HepG2 (cell line): ENCODE measurements around the gene ACADVL. TPM values are rescaled to one million over a fixed set of nuclear protein-coding genes. Genes with fewer than 3 reads are reported as not detected.

Experiments used
- ATAC-seq: fragments of 200-7000 bp; cut with Tn5 transposase; 3 replicates; pipeline ENCODE4 v1.9.1; 2020; ENCODE audit warnings: mild to moderate bottlenecking, moderate library complexity
- BruUV-seq: library from RNA; stranded (reverse); fragments of 400-500 nt; replicated peaks from 2 replicates; lab custom pipeline; 2021; lab: Mats Ljungman, UMichigan
- CTCF ChIA-PET: fragments of 300-600 bp; formaldehyde crosslinking; extraction: SDS; loops from one replicate; lab custom pipeline; 2021; ENCODE audit warnings: low total read pairs, inconsistent platforms, low intra/inter-chr PET ratio; lab: Yijun Ruan, JAX
- POLR2A ChIA-PET: fragments of 350-600 bp; sonication (Branson Sonifier 250); formaldehyde crosslinking; loops from one replicate; lab custom pipeline; 2020; ENCODE audit warnings: antibody characterized with exemption, inconsistent platforms; lab: Yijun Ruan, JAX
- DNase-seq: peaks from one replicate; pipeline ENCODE4 v3.0.0-alpha.2; 2015; ENCODE audit warnings: low spot score
- FAIRE-seq: peaks from 3 replicates; lab custom pipeline; 2011; peaks lifted over from hg19 to GRCh38; lab: Jason Lieb, UNC
- H2AFZ ChIP-seq: one replicate; pipeline ENCODE4 v1.6.1; 2011; ENCODE audit warnings: low read length, inconsistent platforms
- H3K27ac ChIP-seq: fragments of 300-600 bp; 3 replicates; pipeline ENCODE4 v1.8.0; 2011; ENCODE audit warnings: mixed run types, mild to moderate bottlenecking, mixed read lengths, low read length, inconsistent platforms; ENCODE audit not compliant: insufficient read depth; ENCODE audit errors: extremely low read length
- H3K27me3 ChIP-seq, 2 experiments: fragments of 200-600 bp in 1 of 2; 2 replicates in 1 of 2; 3 replicates in 1 of 2; pipeline versions ENCODE4 v1.6.0 to v1.8.0; 2011; ENCODE audit warnings: low read length in 2 of 2, mild to moderate bottlenecking in 2 of 2, moderate library complexity in 2 of 2, inconsistent platforms in 1 of 2; ENCODE audit not compliant: insufficient read depth in 2 of 2, control insufficient read depth in 1 of 2
- H3K36me3 ChIP-seq, 2 experiments: fragments of 200-600 bp in 1 of 2; replicated peaks in 1 of 2; 2 replicates in 1 of 2; 3 replicates in 1 of 2; pipeline versions ENCODE4 v1.5.1 to v1.8.0; 2011; ENCODE audit warnings: low read length in 2 of 2, inconsistent platforms in 1 of 2; ENCODE audit not compliant: insufficient read depth in 2 of 2, control insufficient read depth in 1 of 2
- H3K4me1 ChIP-seq: 2 replicates; pipeline ENCODE4 v1.5.1; 2012; ENCODE audit warnings: low read length, inconsistent platforms; ENCODE audit not compliant: insufficient read depth
- H3K4me2 ChIP-seq: 2 replicates; pipeline ENCODE4 v1.6.0; 2011; ENCODE audit warnings: low read depth, low read length, inconsistent platforms
- H3K4me3 ChIP-seq, 3 experiments: fragments of 200-600 bp in 1 of 3; sonication (generic), shearing (Covaris generic) in 1 of 3; replicated peaks in 1 of 3; 2 replicates each; pipeline ENCODE4 v1.5.1; 2011 to 2016; ENCODE audit warnings: low read length in 3 of 3, inconsistent platforms in 2 of 3, low read depth in 2 of 3, mild to moderate bottlenecking in 2 of 3, control low read depth in 1 of 3, mixed read lengths in 1 of 3; ENCODE audit not compliant: insufficient read depth in 1 of 3
- H3K79me2 ChIP-seq: one replicate; pipeline ENCODE4 v1.6.1; 2011; ENCODE audit warnings: low read length, inconsistent platforms; ENCODE audit not compliant: insufficient read depth
- H3K9ac ChIP-seq: 2 replicates; pipeline ENCODE4 v1.6.0; 2011; ENCODE audit warnings: mild to moderate bottlenecking, low read depth, low read length, inconsistent platforms; ENCODE audit not compliant: insufficient read depth
- H3K9me3 ChIP-seq: 2 replicates; pipeline ENCODE4 v1.5.1; 2012; ENCODE audit warnings: mild to moderate bottlenecking, low read length
- H4K20me1 ChIP-seq: 2 replicates; pipeline ENCODE4 v1.6.0; 2011; ENCODE audit warnings: inconsistent platforms, mild to moderate bottlenecking, low read length, moderate library complexity; ENCODE audit not compliant: insufficient read depth
- ATF7 ChIP-seq, 2 experiments: fragments of 450-650 bp in 1 of 2; sonication (generic) in 1 of 2; formaldehyde crosslinking in 1 of 2; IDR thresholded peaks; 2 replicates each; pipeline versions ENCODE4 v1.4.0 to v1.6.1; 2016 to 2020; ENCODE audit warnings: antibody characterized with exemption in 1 of 2, mild to moderate bottlenecking in 1 of 2, missing genetic modification reagents in 1 of 2
- ESRRA ChIP-seq: sonication (generic); formaldehyde crosslinking; IDR thresholded peaks from 2 replicates; pipeline ENCODE4 v1.5.1; 2020; ENCODE audit warnings: mild to moderate bottlenecking, low read depth, missing genetic modification reagents
- FOXA1 ChIP-seq, 2 experiments: fragments of 450-650 bp in 1 of 2; sonication (generic) in 1 of 2; formaldehyde crosslinking in 1 of 2; IDR thresholded peaks; 2 replicates each; pipeline versions ENCODE4 v1.4.0 to v1.6.1; 2016 to 2020; ENCODE audit warnings: missing genetic modification reagents in 1 of 2
- GTF2F1 ChIP-seq: fragments of 150-350 bp; IDR thresholded peaks from 2 replicates; pipeline ENCODE4 v1.6.1; 2014; ENCODE audit warnings: low read length
- HNRNPL ChIP-seq: fragments of 200-400 bp; formaldehyde crosslinking; IDR thresholded peaks from 2 replicates; pipeline ENCODE4 v1.6.1; 2017; ENCODE audit warnings: mild to moderate bottlenecking, low read depth, low read length
- KDM5A ChIP-seq: fragments of 200-600 bp; sonication (generic); IDR thresholded peaks from 2 replicates; pipeline ENCODE4 v1.7.0; 2018; ENCODE audit warnings: antibody characterized with exemption, mild to moderate bottlenecking, low read length, borderline replicate concordance
- KLF16 ChIP-seq, 2 experiments: sonication (generic) in 1 of 2; formaldehyde crosslinking in 1 of 2; IDR thresholded peaks; 2 replicates each; pipeline versions ENCODE4 v1.6.1 to v1.8.0; 2016 to 2023; ENCODE audit warnings: missing genetic modification reagents in 2 of 2, missing compliant biosample characterization in 1 of 2
- MAF1 ChIP-seq: sonication (generic); formaldehyde crosslinking; IDR thresholded peaks from 2 replicates; pipeline ENCODE4 v1.5.0; 2020; ENCODE audit warnings: missing genetic modification reagents, borderline replicate concordance
- NCOA2 ChIP-seq: sonication (generic); formaldehyde crosslinking; IDR thresholded peaks from 2 replicates; pipeline ENCODE4 v1.8.0; 2022; ENCODE audit warnings: inconsistent platforms
- RARG ChIP-seq: sonication (generic); formaldehyde crosslinking; IDR thresholded peaks from 2 replicates; pipeline ENCODE4 v1.4.0; 2020; ENCODE audit warnings: low read depth, mild to moderate bottlenecking, missing genetic modification reagents
- RFXAP ChIP-seq: sonication (generic); formaldehyde crosslinking; IDR thresholded peaks from 2 replicates; pipeline ENCODE4 v1.4.0; 2020; ENCODE audit warnings: missing genetic modification reagents, borderline replicate concordance
- RXRA ChIP-seq: sonication (generic); formaldehyde crosslinking; IDR thresholded peaks from 2 replicates; pipeline ENCODE4 v1.5.1; 2020; ENCODE audit warnings: missing genetic modification reagents
- SALL1 ChIP-seq: sonication (generic); formaldehyde crosslinking; IDR thresholded peaks from 2 replicates; pipeline ENCODE4 v1.8.0; 2022; ENCODE audit warnings: mild to moderate bottlenecking, missing genetic modification reagents
- SKIL ChIP-seq: sonication (generic); formaldehyde crosslinking; IDR thresholded peaks from 2 replicates; pipeline ENCODE4 v1.8.0; 2022; ENCODE audit warnings: missing genetic modification reagents, mild to moderate bottlenecking, moderate library complexity, borderline replicate concordance
- SOX6 ChIP-seq, 2 experiments: fragments of 450-650 bp in 1 of 2; sonication (generic) in 1 of 2; formaldehyde crosslinking in 1 of 2; IDR thresholded peaks; 2 replicates each; pipeline versions ENCODE4 v1.4.0 to v1.6.1; 2017 to 2020; ENCODE audit warnings: antibody characterized with exemption in 1 of 2, mild to moderate bottlenecking in 1 of 2, missing genetic modification reagents in 1 of 2
- SP140L ChIP-seq: sonication (generic); formaldehyde crosslinking; IDR thresholded peaks from 2 replicates; pipeline ENCODE4 v1.4.0; 2020; ENCODE audit warnings: missing genetic modification reagents, borderline replicate concordance
- TBL1XR1 ChIP-seq: fragments of 150-350 bp; IDR thresholded peaks from 2 replicates; pipeline ENCODE4 v1.6.1; 2014; ENCODE audit warnings: borderline replicate concordance, low read length; ENCODE audit not compliant: partially characterized antibody
- TEAD2 ChIP-seq: sonication (generic); formaldehyde crosslinking; IDR thresholded peaks from 2 replicates; pipeline ENCODE4 v1.9.0; 2021; ENCODE audit warnings: missing genetic modification reagents
- ZNF138 ChIP-seq: sonication (generic); formaldehyde crosslinking; IDR thresholded peaks from 2 replicates; pipeline ENCODE4 v1.5.0; 2020; ENCODE audit warnings: mild to moderate bottlenecking, low read depth, missing genetic modification reagents
- ZNF335 ChIP-seq: sonication (generic); formaldehyde crosslinking; IDR thresholded peaks from 2 replicates; pipeline ENCODE4 v1.4.0; 2020; ENCODE audit warnings: missing genetic modification reagents
- ZNF431 ChIP-seq: sonication (generic); formaldehyde crosslinking; IDR thresholded peaks from 2 replicates; pipeline ENCODE4 v1.9.0; 2022; ENCODE audit warnings: missing genetic modification reagents, low read depth, mild to moderate bottlenecking, borderline replicate concordance
- WGBS: methylation state at CpG from one replicate; pipeline ENCODE4 v1.1.6; 2017; ENCODE audit warnings: low lambda C conversion rate; 5-methylcytosine and 5-hydroxymethylcytosine counted together
- in situ Hi-C: cut with HindIII; loops from 2 replicates; pipeline ENCODE4 v1.10.0; 2017; ENCODE audit warnings: low pct_unique_long_range_greater_than_20kb; ENCODE audit not compliant: extremely low pct_ligation_motif_present
- intact Hi-C: fragments of 100-400 bp; cut with micrococcal nuclease; formaldehyde crosslinking; loops from one replicate; pipeline ENCODE4 v1.10.0; 2022; ENCODE audit not compliant: unreplicated experiment
- polyA plus RNA-seq, 8 experiments: library from polyadenylated mRNA; depleted of rRNA in 3 of 8; stranded (reverse) in 7 of 8; unstranded in 1 of 8; fragments of >200 nt; fragmentation: Illumina TruSeq in 4 of 8; extraction: Trizol in 4 of 8; gene quantifications; 2 replicates each; pipeline versions ENCODE4 v1.2.1 to v1.2.3, GENCODE V29; 2011 to 2016; ENCODE audit warnings: low read depth in 4 of 8, missing spikeins in 1 of 8, mixed read lengths in 1 of 8; ENCODE audit not compliant: insufficient read depth in 1 of 8
- total RNA-seq, 5 experiments: library from RNA; depleted of rRNA; stranded (reverse); fragments of >200 nt; fragmentation: Illumina TruSeq; extraction: Trizol; gene quantifications; 2 replicates each; pipeline ENCODE4 v1.2.3, GENCODE V29; 2016; ENCODE audit warnings: low read depth in 1 of 5
- TF ChIP-seq, protein P1 (sequence below): sonication (generic); formaldehyde crosslinking; IDR thresholded peaks from 2 replicates; pipeline ENCODE4 v1.4.0; 2020; ENCODE audit warnings: missing genetic modification reagents
- TF ChIP-seq, protein P2 (sequence below): IDR thresholded peaks from 2 replicates; pipeline ENCODE4 v1.6.1; 2016

ACADVL gene
- total and polyA plus RNA-seq, 2 of the 13 experiments (the other 11 are each of a cell fraction or from before 2014, with no cell fraction given): 219 to 412 TPM

GRCh38 chr17:7251661-7252175 lies 32.0 kb downstream of the ACADVL start, which contains the start of gene CTDNEP1:
TSS of gene CTDNEP1 (minus strand) at chr17:7251734. CDS start at chr17:7251296, 438 bp downstream.
- H2AFZ ChIP-seq: no peak within 1 kb of the TSS
- H3K4me3 ChIP-seq: peak within 1 kb of the TSS; percentile 95 to 99 (median 96)
- peak within 1 kb of the TSS; percentile 99 for H3K27ac ChIP-seq
- under 1% methylated on average over 22 of the region's 41 CpGs for WGBS
- H3K4me1 ChIP-seq: peaks cover 38% of the 10 kb centered on the region
- no peaks in the 10 kb centered on the region for H4K20me1 ChIP-seq
- ATAC-seq (peak; percentile 93), DNase-seq (peak; percentile 99), FAIRE-seq (peak; percentile 97)
- intact Hi-C loops: no loop called here
- POLR2A ChIA-PET: interaction anchor here (0.7 to 2.6 kb wide), 10 partner anchors 10 to 78 kb away, joined by 3 to 34 read pairs (median 10); partner anchors contain the start of genes ACADVL, ASGR1, DLG4 and DVL2
- H3K4me2 ChIP-seq: peak within 1 kb of the TSS; percentile 91
- peaks cover 9 to 18% of the 10 kb centered on the region in 2 experiments; a peak in 4 of 5 replicates for H3K36me3 ChIP-seq
- peaks cover 54% of the 10 kb centered on the region for H3K79me2 ChIP-seq
- no peaks in the 10 kb centered on the region for H3K9me3 ChIP-seq
- in situ Hi-C loops: no loop called here
- BruUV-seq: no TSS peak
- peaks cover 0 to 2% of the 10 kb centered on the region in 2 experiments; a peak in 1 of 5 replicates for H3K27me3 ChIP-seq
- peak within 1 kb of the TSS; percentile 96 for H3K9ac ChIP-seq
- CTCF ChIA-PET: interaction anchor here (1.5 kb wide), 2 partner anchors 29 to 44 kb away, joined by 4 to 5 read pairs; partner anchors contain the start of gene SLC2A4
- TF ChIP-seq HNRNPL (no peak), RXRA (CRISPR knock-in tag) (no peak), RARG (CRISPR knock-in tag) (no peak), SALL1 (no peak; the same call in 1 of the 2 replicates), KLF16 (CRISPR knock-in tag; IDR thresholded peaks at IDR 0.05) (no peak), GTF2F1 (no peak), ESRRA (CRISPR knock-in tag) (no peak), SKIL (CRISPR knock-in tag) (no peak), NCOA2 (CRISPR knock-in tag) (no peak), FOXA1 (IDR thresholded peaks at IDR 0.05) (no peak), FOXA1 (CRISPR knock-in tag; IDR thresholded peaks at IDR 0.05) (no peak), SP140L (CRISPR knock-in tag) (no peak), ZNF335 (no peak), MAF1 (CRISPR knock-in tag) (no peak), ATF7 (IDR thresholded peaks at IDR 0.05) (no peak), ATF7 (CRISPR knock-in tag; IDR thresholded peaks at IDR 0.05) (no peak), TBL1XR1 (no peak), RFXAP (CRISPR knock-in tag) (no peak), SOX6 (IDR thresholded peaks at IDR 0.05) (no peak), SOX6 (CRISPR knock-in tag; IDR thresholded peaks at IDR 0.05) (no peak), KDM5A (peak; percentile 82), TEAD2 (CRISPR knock-in tag) (no peak), ZNF431 (CRISPR knock-in tag) (no peak), ZNF138 (no peak)
- TF ChIP-seq, protein P1, sequence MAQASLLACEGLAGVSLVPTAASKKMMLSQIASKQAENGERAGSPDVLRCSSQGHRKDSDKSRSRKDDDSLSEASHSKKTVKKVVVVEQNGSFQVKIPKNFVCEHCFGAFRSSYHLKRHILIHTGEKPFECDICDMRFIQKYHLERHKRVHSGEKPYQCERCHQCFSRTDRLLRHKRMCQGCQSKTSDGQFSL (CRISPR knock-in tag): no peak
- TF ChIP-seq, protein P2, sequence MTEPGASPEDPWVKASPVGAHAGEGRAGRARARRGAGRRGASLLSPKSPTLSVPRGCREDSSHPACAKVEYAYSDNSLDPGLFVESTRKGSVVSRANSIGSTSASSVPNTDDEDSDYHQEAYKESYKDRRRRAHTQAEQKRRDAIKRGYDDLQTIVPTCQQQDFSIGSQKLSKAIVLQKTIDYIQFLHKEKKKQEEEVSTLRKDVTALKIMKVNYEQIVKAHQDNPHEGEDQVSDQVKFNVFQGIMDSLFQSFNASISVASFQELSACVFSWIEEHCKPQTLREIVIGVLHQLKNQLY (CRISPR knock-in tag): peak; percentile 8
